Loucy (cell line): ENCODE measurements around the gene OAF.

ENCODE experiments used
- H2AFZ ChIP-seq: fragments of 200-600 bp; sonication (generic); 2 replicates; pipeline ENCODE4 v1.6.0; 2016; ENCODE audit warnings: antibody characterized with exemption, mild to moderate bottlenecking, low read length, moderate library complexity
- H3F3A ChIP-seq: fragments of 200-600 bp; 2 replicates; pipeline ENCODE4 v1.6.0; 2016; ENCODE audit warnings: antibody characterized with exemption, low read depth, mild to moderate bottlenecking
- H3K27me3 ChIP-seq: fragments of 200-600 bp; sonication (generic); 2 replicates; pipeline ENCODE4 v1.6.1; 2014; ENCODE audit warnings: low read length, mild to moderate bottlenecking; ENCODE audit not compliant: insufficient read depth, poor library complexity, severe bottlenecking
- H3K36me3 ChIP-seq: fragments of 200-600 bp; sonication (generic); 2 replicates; pipeline ENCODE4 v1.6.1; 2016; ENCODE audit warnings: low read length; ENCODE audit not compliant: insufficient read depth
- H3K4me1 ChIP-seq: fragments of 200-600 bp; sonication (generic); 2 replicates; pipeline ENCODE4 v1.5.1; 2014; ENCODE audit warnings: low read length, mild to moderate bottlenecking; ENCODE audit not compliant: insufficient read depth, poor library complexity, severe bottlenecking
- H3K4me2 ChIP-seq: fragments of 200-600 bp; sonication (generic); 2 replicates; pipeline ENCODE4 v1.6.0; 2014; ENCODE audit warnings: antibody characterized with exemption, low read length, low read depth, mild to moderate bottlenecking; ENCODE audit not compliant: poor library complexity, severe bottlenecking
- H3K4me3 ChIP-seq: fragments of 200-600 bp; sonication (generic); 2 replicates; pipeline ENCODE4 v1.5.1; 2014; ENCODE audit warnings: low read length, mild to moderate bottlenecking, mixed read lengths; ENCODE audit not compliant: poor library complexity, severe bottlenecking
- H3K79me2 ChIP-seq: fragments of 200-600 bp; sonication (generic); 2 replicates; pipeline ENCODE4 v1.6.1; 2014; ENCODE audit warnings: low read length; ENCODE audit not compliant: insufficient read depth
- H3K9ac ChIP-seq: fragments of 200-600 bp; sonication (generic); 2 replicates; pipeline ENCODE4 v1.6.0; 2014; ENCODE audit warnings: mild to moderate bottlenecking, low read depth, low read length, moderate library complexity; ENCODE audit not compliant: poor library complexity, severe bottlenecking
- H3K9me2 ChIP-seq: fragments of 200-600 bp; sonication (generic); replicated peaks from 2 replicates; pipeline ENCODE4 v1.6.1; 2016; ENCODE audit warnings: low read depth, low read length, mixed read lengths
- H3K9me3 ChIP-seq: fragments of 200-600 bp; sonication (generic); 2 replicates; pipeline ENCODE4 v1.6.1; 2014; ENCODE audit warnings: mild to moderate bottlenecking, antibody characterized with exemption, low read length, low read depth; ENCODE audit not compliant: insufficient read depth
- H4K20me1 ChIP-seq: fragments of 200-600 bp; sonication (generic); 2 replicates; pipeline ENCODE4 v1.6.0; 2014; ENCODE audit warnings: antibody characterized with exemption, low read length, mild to moderate bottlenecking; ENCODE audit not compliant: insufficient read depth, poor library complexity, severe bottlenecking
- EZH2phosphoT487 ChIP-seq: fragments of 200-600 bp; IDR thresholded peaks from 2 replicates; pipeline ENCODE4 v1.6.1; 2018; ENCODE audit warnings: antibody characterized with exemption, mild to moderate bottlenecking, moderate library complexity, borderline replicate concordance
- TF ChIP-seq, protein P1 (sequence below): fragments of 200-600 bp; sonication (generic); conservative IDR thresholded peaks from 2 replicates; pipeline ENCODE4 v1.5.1; 2014; ENCODE audit warnings: mild to moderate bottlenecking, antibody characterized with exemption, low read length

OAF gene

DNA sequence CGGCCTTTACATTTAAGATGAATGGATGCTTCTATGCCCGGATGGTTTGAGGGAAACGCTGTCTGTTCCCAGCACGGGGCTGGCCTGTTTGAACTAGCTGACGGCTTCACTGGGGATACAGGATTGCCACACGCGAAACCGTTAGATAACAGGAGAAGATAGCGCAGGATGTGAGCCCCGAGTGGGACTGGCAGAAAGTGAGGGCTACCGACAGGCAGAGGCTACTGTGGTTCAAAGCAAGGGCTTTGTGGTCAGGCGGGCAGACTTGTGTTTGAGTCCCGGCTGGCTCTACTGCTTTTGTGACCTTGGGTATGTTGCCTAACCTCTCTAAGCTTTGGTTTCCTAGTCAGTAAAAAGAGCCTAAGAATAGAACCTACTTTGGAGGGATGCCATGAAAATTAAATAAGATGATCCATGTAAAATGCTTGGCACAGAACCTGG, 2.8 kb upstream of the OAF start:
- H3K4me1 ChIP-seq: peaks cover 21% of the 10 kb centered on the region
- no peak overlapping the region for H3K4me2 ChIP-seq
- no peaks in the 10 kb centered on the region for H4K20me1 ChIP-seq
- no peak overlapping the region for H2AFZ ChIP-seq
- H3K9me2 ChIP-seq: no peaks in the 10 kb centered on the region
- peaks cover 20% of the 10 kb centered on the region for H3K27me3 ChIP-seq
- H3K4me3 ChIP-seq: no peak overlapping the region
- TF ChIP-seq EZH2phosphoT487: no peak
- TF ChIP-seq, protein P1, sequence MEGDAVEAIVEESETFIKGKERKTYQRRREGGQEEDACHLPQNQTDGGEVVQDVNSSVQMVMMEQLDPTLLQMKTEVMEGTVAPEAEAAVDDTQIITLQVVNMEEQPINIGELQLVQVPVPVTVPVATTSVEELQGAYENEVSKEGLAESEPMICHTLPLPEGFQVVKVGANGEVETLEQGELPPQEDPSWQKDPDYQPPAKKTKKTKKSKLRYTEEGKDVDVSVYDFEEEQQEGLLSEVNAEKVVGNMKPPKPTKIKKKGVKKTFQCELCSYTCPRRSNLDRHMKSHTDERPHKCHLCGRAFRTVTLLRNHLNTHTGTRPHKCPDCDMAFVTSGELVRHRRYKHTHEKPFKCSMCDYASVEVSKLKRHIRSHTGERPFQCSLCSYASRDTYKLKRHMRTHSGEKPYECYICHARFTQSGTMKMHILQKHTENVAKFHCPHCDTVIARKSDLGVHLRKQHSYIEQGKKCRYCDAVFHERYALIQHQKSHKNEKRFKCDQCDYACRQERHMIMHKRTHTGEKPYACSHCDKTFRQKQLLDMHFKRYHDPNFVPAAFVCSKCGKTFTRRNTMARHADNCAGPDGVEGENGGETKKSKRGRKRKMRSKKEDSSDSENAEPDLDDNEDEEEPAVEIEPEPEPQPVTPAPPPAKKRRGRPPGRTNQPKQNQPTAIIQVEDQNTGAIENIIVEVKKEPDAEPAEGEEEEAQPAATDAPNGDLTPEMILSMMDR: no peak
- no peaks in the 10 kb centered on the region for H3K9me3 ChIP-seq
- H3K79me2 ChIP-seq: no peaks in the 10 kb centered on the region
- H3F3A ChIP-seq: no peaks in the 10 kb centered on the region
- no peak overlapping the region for H3K9ac ChIP-seq
- H3K36me3 ChIP-seq: no peaks in the 10 kb centered on the region

DNA sequence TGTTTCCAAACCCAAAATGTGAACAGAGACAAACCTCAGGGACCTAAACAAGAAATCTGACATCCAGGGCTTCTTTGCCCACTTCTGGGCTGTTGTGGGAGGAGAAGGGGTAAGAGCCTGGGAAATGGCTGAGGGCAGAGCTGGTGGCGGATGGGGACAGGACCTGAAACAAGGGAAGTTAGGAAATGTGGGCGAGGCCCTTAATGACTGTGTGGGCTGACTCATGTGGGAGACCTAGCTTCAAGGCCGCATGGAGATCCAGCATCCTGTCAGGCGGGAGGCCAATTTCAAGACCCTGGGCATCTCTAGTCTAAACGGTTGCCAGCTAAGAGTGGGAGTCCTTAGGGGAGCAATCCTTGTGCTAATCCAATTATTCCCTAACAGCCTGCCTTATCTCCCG, 2.1 kb upstream of the OAF start:
- Histone ChIP-seq H3K9me3 (no peaks in the 10 kb centered on the region), H4K20me1 (no peaks in the 10 kb centered on the region), H2AFZ (no peak overlapping the region), H3F3A (no peaks in the 10 kb centered on the region), H3K4me1 (peaks cover 21% of the 10 kb centered on the region), H3K36me3 (no peaks in the 10 kb centered on the region), H3K9ac (no peak overlapping the region), H3K9me2 (no peaks in the 10 kb centered on the region), H3K27me3 (peaks cover 20% of the 10 kb centered on the region), H3K79me2 (no peaks in the 10 kb centered on the region), H3K4me2 (no peak overlapping the region), H3K4me3 (no peak overlapping the region)
- TF ChIP-seq EZH2phosphoT487: no peak
- TF ChIP-seq, protein P1: no peak

DNA sequence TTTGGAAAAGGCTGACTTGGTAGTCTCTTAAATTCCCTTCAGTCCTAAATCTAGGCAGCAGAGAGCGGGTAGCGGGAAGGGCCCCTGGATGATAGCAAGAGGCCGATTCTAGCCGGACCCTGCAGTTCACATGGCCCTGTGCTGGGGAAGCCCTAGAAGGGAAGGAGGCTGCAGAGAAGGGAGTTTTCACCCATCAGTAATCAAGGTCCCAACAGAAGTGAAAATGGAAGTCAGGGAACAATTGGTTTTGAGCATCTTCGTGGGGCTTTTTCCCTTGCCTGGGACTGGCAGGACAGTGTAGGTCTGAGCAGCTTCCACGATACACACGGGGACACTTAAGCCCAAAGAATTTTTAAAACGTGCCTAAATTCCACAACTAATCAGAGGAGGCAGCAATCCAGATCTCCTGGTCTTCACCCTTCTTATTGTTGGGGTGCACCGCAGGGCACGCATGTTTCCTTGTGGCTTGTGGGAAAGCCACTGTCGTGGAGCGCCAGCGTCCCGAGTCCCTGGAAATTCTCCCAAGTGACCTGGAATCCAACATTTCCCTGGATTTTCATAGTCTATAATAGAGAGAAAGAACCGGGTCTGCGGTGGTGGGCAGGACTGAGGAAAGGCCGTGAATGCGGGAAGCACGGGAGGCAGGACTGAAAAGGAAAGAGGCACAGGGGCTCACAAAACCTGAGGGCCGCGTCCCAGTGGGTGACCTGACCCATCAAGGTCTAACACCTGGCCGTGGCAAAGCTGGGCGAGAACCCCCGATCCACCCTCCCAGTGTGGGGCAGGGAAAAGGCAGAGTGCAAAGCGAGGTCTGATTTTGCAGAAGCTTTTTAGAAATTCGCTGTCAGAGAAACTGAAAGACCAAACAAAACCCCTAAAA, 846 bp upstream of the OAF start:
- Histone ChIP-seq H4K20me1 (no peaks in the 10 kb centered on the region), H3F3A (no peaks in the 10 kb centered on the region), H3K9me2 (no peaks in the 10 kb centered on the region), H3K36me3 (no peaks in the 10 kb centered on the region), H3K9me3 (no peaks in the 10 kb centered on the region), H3K79me2 (no peaks in the 10 kb centered on the region), H3K4me1 (peaks cover 21% of the 10 kb centered on the region), H3K4me3 (peak overlapping the region; percentile 78), H3K27me3 (peaks cover 20% of the 10 kb centered on the region), H2AFZ (peak overlapping the region; percentile 97), H3K9ac (peak overlapping the region; percentile 74), H3K4me2 (peak overlapping the region; percentile 98)
- no peak for TF ChIP-seq EZH2phosphoT487
- TF ChIP-seq, protein P1: no peak
